GM23248 (cell line): Measurements from ENCODE around the gene KIAA1549.

Experiments used
- EZH2 ChIP-seq: fragments of 200-600 bp; sonication (generic); IDR thresholded peaks from 2 replicates; pipeline ENCODE4 v1.6.1; 2018; ENCODE audit warnings: antibody characterized with exemption, mild to moderate bottlenecking; ENCODE audit not compliant: insufficient read depth, poor library complexity, severe bottlenecking
- EZH2phosphoT487 ChIP-seq: fragments of 200-600 bp; sonication (generic); IDR thresholded peaks from 2 replicates; pipeline ENCODE4 v1.6.1; 2018; ENCODE audit warnings: antibody characterized with exemption, moderate library complexity, mild to moderate bottlenecking, low read depth; ENCODE audit not compliant: insufficient read depth

- no peak for TF ChIP-seq EZH2
- TF ChIP-seq EZH2phosphoT487 = no peak
Measured at GRCh38 chr7:138837627-138838026, 143.6 kb downstream of the KIAA1549 start.
